Midbrain (tissue), 1 donor: ENCODE results near the gene SENP6.
"Not testable (repeated sequence)": the region's sequence is repeated elsewhere in the genome, so short reads cannot be mapped to it uniquely, and the experiment has no call there.

Experiments
- DNase-seq: peaks from one replicate; lab custom pipeline; 2025; lab: John Stamatoyannopoulos, UW

Gene SENP6

GRCh38 chr6:75666592-75666991 is 64.9 kb downstream of the SENP6 start:
- no peak for DNase-seq

DNA sequence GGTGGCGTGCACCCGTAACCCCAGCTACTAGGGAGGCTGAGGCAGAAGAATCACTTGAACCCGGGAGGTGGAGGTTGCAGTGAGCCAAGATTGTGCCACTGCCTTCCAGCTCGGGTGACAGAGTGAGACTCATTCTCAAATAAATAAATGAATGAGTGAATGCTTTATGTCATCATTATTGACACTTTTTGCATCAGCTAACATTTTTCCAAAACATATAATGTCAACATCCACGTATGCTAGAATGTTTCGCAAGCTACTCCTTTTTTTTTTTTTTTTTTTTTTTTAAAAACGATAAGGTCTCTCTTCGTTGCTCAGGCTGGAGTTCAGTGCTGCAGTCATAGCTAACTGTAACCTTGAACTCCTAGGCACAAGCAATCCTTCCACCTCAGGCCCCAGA is 72.2 kb downstream of the SENP6 start:
- DNase-seq, result no peak

DNA sequence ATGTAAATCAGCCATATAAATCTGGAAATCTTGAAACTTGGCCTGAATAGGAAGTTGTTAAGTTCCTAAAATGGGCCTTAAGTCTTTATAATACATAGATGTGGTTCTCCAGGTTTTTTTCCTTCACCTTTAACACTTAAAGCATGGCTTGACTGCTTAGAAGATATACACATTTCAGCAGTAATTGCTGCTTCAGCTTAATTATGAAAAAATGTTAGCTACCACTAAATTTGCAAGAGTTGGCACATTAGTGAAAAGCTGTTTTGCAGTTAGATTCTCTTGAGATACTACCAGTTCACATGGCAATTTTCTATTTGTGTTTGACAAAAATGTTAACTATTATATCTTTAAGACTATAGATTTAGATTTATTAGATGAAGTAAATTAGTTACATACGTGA is 74.7 kb downstream of the SENP6 start:
- DNase-seq, result no peak

DNA sequence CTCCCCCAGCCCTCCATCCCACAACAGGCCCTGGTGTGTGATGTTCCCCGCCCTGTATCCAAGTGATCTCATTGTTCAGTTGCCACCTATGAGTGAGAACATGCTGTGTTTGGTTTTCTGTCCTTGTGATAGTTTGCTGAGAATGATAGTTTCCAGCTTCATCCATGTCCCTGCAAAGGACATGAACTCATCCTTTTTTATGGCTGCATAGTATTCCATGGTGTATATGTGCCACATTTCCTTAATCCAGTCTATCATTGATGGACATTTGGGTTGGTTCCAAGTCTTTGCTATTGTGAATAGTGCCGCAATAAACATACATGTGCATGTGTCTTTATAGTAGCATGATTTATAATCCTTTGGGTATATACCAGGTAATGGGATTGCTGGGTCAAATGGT is 80.9 kb downstream of the SENP6 start:
- not testable (repeated sequence) for DNase-seq

DNA sequence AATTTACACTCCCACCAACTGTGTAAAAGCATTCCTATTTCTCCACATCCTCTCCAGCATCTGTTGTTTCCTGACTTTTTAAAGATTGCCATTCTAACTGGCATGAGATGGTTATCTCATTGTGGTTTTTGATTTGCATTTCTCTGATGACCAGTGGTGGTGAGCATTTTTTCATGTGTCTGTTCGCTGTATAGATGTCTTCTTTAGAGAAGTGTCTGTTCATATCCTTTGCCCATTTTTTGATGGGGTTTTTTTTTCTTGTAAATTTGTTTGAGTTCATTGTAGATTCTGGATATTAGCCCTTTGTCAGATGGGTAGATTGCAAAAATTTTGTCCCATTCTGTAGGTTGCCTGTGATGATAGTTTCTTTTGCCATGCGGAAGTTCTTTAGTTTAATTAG is 81.3 kb downstream of the SENP6 start:
- not testable (repeated sequence) for DNase-seq

GRCh38 chr6:75687535-75687934 is 85.9 kb downstream of the SENP6 start:
- not testable (repeated sequence) for DNase-seq

- DNase-seq, result not testable (repeated sequence)
Observed at GRCh38 chr6:75687937-75688336, 86.3 kb downstream of the SENP6 start.

DNA sequence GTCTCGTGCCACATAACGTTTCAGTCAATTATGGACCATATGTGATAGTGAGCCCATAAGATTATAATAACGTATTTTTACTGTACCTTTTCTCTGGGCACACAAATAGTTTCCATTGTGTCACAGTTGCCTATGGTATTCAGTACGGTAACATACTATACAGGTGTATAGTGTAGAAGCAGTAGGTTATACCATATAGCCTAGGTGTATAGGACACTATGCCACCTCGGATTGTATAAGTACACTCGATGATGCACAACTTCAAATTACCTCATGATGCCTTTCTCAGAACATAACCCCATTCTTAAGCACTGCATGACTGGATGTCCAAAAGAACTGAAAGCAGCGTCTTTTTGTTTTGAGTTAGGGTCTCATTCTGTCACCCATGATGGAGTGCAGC is 87.9 kb downstream of the SENP6 start:
- DNase-seq, result no peak

DNA sequence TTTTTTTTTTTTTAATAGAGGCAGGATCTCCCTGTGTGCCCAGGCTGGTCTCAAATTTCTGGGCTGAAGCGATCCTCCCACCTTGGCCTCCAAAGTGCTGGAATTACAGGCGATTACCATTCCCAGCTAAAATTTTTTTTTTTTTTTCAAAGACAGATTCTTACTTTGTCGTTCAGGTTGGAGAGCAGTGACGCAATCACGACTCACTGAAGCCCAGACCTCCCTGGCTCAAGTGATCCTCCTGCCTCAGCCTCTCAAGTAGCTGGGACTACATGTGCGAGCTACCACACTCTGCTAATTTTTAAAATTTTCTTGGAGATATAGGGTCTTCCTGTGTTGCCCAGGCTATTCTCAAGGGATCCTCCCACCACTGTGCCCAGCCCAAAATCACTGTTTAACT is 89.3 kb downstream of the SENP6 start:
- DNase-seq, result no peak

- DNase-seq, result no peak
Observed at GRCh38 chr6:75693534-75693933, 91.9 kb downstream of the SENP6 start.

- no peak for DNase-seq
Observed at GRCh38 chr6:75694406-75694805, 92.7 kb downstream of the SENP6 start.

DNA sequence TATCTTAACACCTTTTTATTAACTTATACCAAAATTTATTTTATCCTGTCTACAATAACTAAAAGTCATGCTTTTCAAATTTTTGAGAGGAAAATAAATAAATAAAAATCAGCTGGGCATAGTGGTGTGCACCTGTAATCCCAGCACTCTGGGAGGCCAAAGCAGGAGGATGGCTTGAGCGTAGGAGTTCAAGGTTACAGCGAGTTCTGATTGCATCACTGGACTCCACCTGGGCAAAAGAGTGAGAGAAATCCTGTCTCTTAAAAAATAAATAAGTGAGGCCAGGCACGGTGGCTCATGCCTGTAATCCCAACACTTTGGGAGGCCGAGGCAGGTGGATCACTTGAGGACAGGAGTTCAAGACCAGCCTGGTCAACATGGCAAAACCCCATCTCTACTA is 106.7 kb downstream of the SENP6 start:
- DNase-seq, result not testable (repeated sequence)

DNA sequence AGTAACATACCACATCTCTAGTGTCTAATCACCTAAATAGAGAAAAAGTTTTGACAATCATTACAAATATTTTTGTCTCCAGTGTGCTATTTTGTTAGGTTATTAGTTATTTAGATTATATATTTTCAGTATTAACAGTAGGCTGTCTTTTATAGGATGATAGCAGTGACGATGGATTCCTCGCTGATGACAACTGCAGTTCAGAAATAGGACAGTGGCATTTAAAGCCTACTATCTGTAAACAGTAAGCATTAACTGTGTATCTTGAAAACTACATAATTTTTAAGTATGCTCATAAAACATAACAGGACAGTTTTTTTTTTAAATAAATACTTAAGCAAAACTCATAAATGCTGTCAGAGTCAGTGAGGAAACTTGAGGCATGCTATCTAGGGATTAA is 109.5 kb downstream of the SENP6 start:
- no peak for DNase-seq

DNA sequence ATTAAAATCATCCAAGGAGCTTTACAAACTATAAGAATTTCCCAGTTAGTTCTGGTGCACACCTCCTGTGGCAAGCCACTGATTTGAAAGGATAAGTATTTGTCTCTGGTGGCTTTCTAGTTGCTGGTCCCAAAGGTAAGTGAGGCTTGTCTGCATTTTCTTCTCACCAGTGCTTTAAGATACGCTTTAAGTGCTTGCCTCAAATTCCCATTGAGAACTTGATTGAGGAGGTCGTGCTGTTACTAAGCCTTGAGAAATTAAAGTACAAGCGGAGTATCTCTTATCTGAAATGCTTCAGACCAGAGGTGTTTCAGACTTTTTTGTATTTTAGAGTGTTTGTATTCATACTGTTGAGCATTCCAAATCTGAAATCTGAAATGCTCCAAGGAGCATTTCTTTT is 117.5 kb downstream of the SENP6 start:
- no peak for DNase-seq

- no peak for DNase-seq
Observed at GRCh38 chr6:75723382-75723781, 121.7 kb downstream of the SENP6 start.

- no peak for DNase-seq
Observed at GRCh38 chr6:75727206-75727605, 125.5 kb downstream of the SENP6 start.

- not testable (repeated sequence) for DNase-seq
Observed at GRCh38 chr6:75731029-75731428, 129.3 kb downstream of the SENP6 start.

- no peak for DNase-seq
Observed at GRCh38 chr6:75735491-75736186, 134.0 kb downstream of the SENP6 start.

- DNase-seq, result no peak
Observed at GRCh38 chr6:75743971-75744370, 142.3 kb downstream of the SENP6 start.

DNA sequence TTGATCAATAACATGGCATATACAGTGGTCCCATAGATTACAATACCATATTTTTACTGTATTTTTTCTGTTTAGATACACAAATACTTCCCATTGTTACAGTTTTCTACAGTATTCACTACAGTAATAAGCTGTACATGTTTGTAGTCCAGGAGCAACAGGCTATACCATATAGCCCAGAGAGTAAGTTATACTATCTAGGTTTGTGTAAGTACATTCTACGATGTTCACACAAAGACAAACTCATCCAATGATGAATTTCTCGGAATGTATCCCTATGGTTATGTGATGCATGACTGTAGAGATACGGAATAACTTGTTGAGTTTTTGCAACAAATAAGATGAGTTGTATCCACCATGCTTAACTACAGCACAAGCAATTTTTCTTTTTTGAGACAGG is 143.7 kb downstream of the SENP6 start:
- no peak for DNase-seq

- DNase-seq, result no peak
Observed at GRCh38 chr6:75746221-75746620, 144.5 kb downstream of the SENP6 start.

DNA sequence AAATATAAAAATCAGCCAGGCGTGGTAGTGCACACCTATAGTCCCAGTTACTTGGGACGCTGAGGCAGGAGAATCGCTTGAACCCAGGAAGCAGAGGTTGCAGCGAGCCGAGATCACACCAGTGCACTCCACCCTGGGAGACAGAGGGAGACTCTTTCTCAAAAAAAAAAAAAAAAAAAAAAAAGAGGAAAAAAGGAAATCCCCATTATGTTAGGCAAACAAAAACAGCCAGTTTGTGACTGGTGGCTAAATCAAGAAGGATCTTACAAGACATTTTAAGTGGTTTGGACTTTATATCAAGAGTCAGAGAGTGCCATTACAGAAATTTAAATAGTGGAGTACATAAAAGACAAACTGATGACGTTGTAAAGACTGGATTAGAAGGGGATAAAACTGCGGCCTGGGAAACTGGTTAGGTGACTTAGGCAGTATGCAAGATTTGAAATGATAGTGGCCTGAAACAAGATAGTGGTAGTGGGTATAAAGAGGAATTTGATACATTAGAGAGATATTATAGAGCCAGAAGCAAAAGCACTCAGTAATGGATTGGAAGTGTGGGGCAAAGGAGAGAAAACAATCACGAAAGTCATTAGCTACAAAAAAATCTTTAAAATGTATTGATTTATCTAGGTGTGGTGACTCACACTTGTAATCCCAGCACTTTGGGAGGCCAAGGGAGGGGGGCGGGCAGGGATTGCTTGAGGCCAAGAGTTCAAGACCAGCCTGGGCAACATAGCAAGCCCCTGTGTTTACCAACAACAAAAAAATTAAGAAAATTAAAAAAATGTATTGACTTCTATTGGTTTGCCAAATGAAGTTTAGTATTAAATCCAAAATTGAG is 145.7 kb downstream of the SENP6 start:
- no peak for DNase-seq

DNA sequence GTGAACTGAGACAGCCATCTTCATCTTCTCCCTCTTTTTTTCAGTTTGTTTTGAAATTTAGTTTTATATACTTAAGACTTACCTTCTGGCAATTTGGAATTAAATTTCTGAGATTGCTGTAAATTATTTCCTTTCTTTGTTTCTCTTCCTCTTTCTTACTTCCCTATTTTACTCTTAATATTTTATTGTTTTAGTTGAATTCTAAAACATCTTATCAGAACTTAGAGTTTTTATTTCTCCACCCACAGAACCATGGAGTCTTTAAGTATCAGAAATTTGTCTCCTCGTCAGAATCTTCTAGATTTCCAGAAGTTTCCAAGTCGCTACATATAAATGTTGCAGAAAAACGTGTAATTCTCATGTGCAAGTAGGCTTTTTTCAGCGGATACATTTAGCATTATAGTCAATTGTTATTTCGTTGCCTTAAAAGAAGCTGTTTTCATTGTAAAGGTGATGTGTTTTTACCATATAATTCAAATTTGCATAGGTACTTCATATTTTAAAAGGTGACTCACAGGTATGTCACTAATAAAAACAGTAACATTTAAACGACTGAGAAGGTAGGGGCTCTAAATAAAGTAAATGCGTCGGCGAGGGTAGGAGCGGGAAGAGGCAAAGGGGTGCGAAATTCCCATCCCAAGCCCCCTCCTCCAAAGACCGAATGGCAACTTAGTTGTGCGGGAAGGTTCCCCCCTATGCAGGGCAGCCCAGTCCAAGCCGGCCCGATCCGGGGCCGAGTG is 146.5 kb downstream of the SENP6 start:
- no peak for DNase-seq
